Stimulated activated CD8-positive, alpha-beta memory T cell treated with anti-CD3 and anti-CD28 coated beads, Interleukin-15, amount 100 ng/mL, for 24 hours (primary cell): ENCODE results near the gene ANP32A.
A peak's percentile ranks its signal among the peaks of the same experiment; 100 is the strongest.
"Not testable (repeated sequence)": the region's sequence is repeated elsewhere in the genome, so short reads cannot be mapped to it uniquely, and the experiment has no call there.

Experiments used
- DNase-seq: peaks from one replicate; pipeline ENCODE4 v3.0.0-alpha.2; 2020; ENCODE audit warnings: low read depth

ANP32A gene

GRCh38 chr15:68820295-68821189 lies at the start of gene ANP32A:
TSS of gene ANP32A (minus strand) at chr15:68820895. CDS start at chr15:68820751, 144 bp downstream.
- peak; percentile 96 for DNase-seq

- no peak for DNase-seq
Measured at GRCh38 chr15:68868296-68868695, 47.6 kb upstream of the ANP32A start.

GRCh38 chr15:68862415-68862814 lies 41.7 kb upstream of the ANP32A start:
- no peak for DNase-seq

- DNase-seq = not testable (repeated sequence)
Measured at GRCh38 chr15:68858666-68859065, 38.0 kb upstream of the ANP32A start.

- DNase-seq = not testable (repeated sequence)
Measured at GRCh38 chr15:68857443-68857842, 36.7 kb upstream of the ANP32A start.

GRCh38 chr15:68852461-68852860 lies 31.8 kb upstream of the ANP32A start:
- DNase-seq = no peak

GRCh38 chr15:68851971-68852370 lies 31.3 kb upstream of the ANP32A start:
- DNase-seq = no peak

- no peak for DNase-seq
Measured at GRCh38 chr15:68849497-68849896, 28.8 kb upstream of the ANP32A start.

GRCh38 chr15:68846851-68847439 lies 26.2 kb upstream of the ANP32A start:
- no peak for DNase-seq

GRCh38 chr15:68844856-68845550 lies 24.3 kb upstream of the ANP32A start:
- DNase-seq = no peak

- no peak for DNase-seq
Measured at GRCh38 chr15:68843425-68844311, 23.0 kb upstream of the ANP32A start.

- DNase-seq = no peak
Measured at GRCh38 chr15:68842958-68843357, 22.3 kb upstream of the ANP32A start.

GRCh38 chr15:68834346-68834745 lies 13.7 kb upstream of the ANP32A start:
- no peak for DNase-seq

GRCh38 chr15:68833700-68834331 lies 13.1 kb upstream of the ANP32A start:
- DNase-seq = no peak

GRCh38 chr15:68830141-68830785 lies 9.6 kb upstream of the ANP32A start:
- DNase-seq = no peak

GRCh38 chr15:68829068-68829467 lies 8.4 kb upstream of the ANP32A start:
- no peak for DNase-seq

GRCh38 chr15:68823561-68823960 lies 2.9 kb upstream of the ANP32A start:
- no peak for DNase-seq

- DNase-seq = no peak
Measured at GRCh38 chr15:68822818-68823217, 2.1 kb upstream of the ANP32A start.

- no peak for DNase-seq
Measured at GRCh38 chr15:68821841-68822381, 1.2 kb upstream of the ANP32A start.

- DNase-seq = no peak
Measured at GRCh38 chr15:68821190-68821840, 620 bp upstream of the ANP32A start.
